Mesodermal cell (in vitro differentiated cells): ENCODE results near the gene MRNIP.
"Not testable (repeated sequence)": the region's sequence is repeated elsewhere in the genome, so short reads cannot be mapped to it uniquely, and the experiment has no call there.

Source experiments
- H3K27ac ChIP-seq: 2 replicates; pipeline ENCODE4 v1.7.0; 2013; ENCODE audit warnings: mild to moderate bottlenecking, low read depth, low read length, moderate library complexity; ENCODE audit not compliant: severe bottlenecking
- H3K36me3 ChIP-seq: 2 replicates; pipeline ENCODE4 v1.7.1; 2013; ENCODE audit warnings: mild to moderate bottlenecking, low read length, moderate library complexity; ENCODE audit not compliant: control insufficient read depth, insufficient read depth
- H3K4me1 ChIP-seq: one replicate; pipeline ENCODE4 v1.7.1; 2013; ENCODE audit warnings: mild to moderate bottlenecking, low read length; ENCODE audit not compliant: insufficient read depth, control insufficient read depth, poor library complexity, severe bottlenecking
- H3K4me3 ChIP-seq: 2 replicates; pipeline ENCODE4 v1.7.0; 2013; ENCODE audit warnings: low read length, control low read depth, mild to moderate bottlenecking; ENCODE audit not compliant: insufficient read depth, poor library complexity, severe bottlenecking; ENCODE audit errors: extremely low read depth
- H3K9me3 ChIP-seq: 2 replicates; pipeline ENCODE4 v1.7.1; 2013; ENCODE audit warnings: mild to moderate bottlenecking, low read length, moderate library complexity; ENCODE audit not compliant: control insufficient read depth
- WGBS, 2 experiments: methylation state at CpG; one replicate each; pipeline ENCODE4 v1.1.5; 2013; ENCODE audit warnings: missing lambda C conversion rate in 2 of 2; ENCODE audit not compliant: insufficient coverage in 2 of 2; 5-methylcytosine and 5-hydroxymethylcytosine counted together

Gene MRNIP

GRCh38 chr5:179794575-179794974 lies 64.0 kb downstream of the MRNIP start:
- Histone ChIP-seq H3K27ac (no peak overlapping the region), H3K36me3 (peaks cover 31% of the 10 kb centered on the region), H3K4me1 (peaks cover 8% of the 10 kb centered on the region), H3K4me3 (no peak overlapping the region), H3K9me3 (no peaks in the 10 kb centered on the region)
- 92 to 100% methylated on average over 2 to 3 of the region's 3 CpGs for WGBS, 2 experiments

- Histone ChIP-seq H3K4me1 (peaks cover 8% of the 10 kb centered on the region), H3K4me3 (no peak overlapping the region), H3K36me3 (peaks cover 27% of the 10 kb centered on the region), H3K9me3 (no peaks in the 10 kb centered on the region), H3K27ac (no peak overlapping the region)
- WGBS, 2 experiments = 81 to 93% methylated on average over 2 to 3 of the region's 3 CpGs
Measured at GRCh38 chr5:179794171-179794570, 64.4 kb downstream of the MRNIP start.

- no peak within 1 kb of the TSS for H3K27ac ChIP-seq
- no peaks in the 10 kb centered on the region for H3K9me3 ChIP-seq
- H3K36me3 ChIP-seq = peaks cover 22% of the 10 kb centered on the region
- H3K4me1 ChIP-seq = peaks cover 8% of the 10 kb centered on the region
- H3K4me3 ChIP-seq = no peak within 1 kb of the TSS
- WGBS, 2 experiments = 85 to 92% methylated on average over 15 to 18 of the region's 19 CpGs
Measured at GRCh38 chr5:179793468-179794139, 65.0 kb downstream of the MRNIP start, which contains the start of gene LTC4S. LTC4S (plus strand) TSS chr5:179793986; CDS start chr5:179794081, 95 bp downstream.

GRCh38 chr5:179792612-179793467 lies 65.8 kb downstream of the MRNIP start:
- peaks cover 14% of the 10 kb centered on the region for H3K36me3 ChIP-seq
- no peak overlapping the region for H3K27ac ChIP-seq
- H3K4me3 ChIP-seq = no peak overlapping the region
- H3K4me1 ChIP-seq = peaks cover 8% of the 10 kb centered on the region
- WGBS, 2 experiments = 93 to 94% methylated on average over 14 to 22 of the region's 24 CpGs
- H3K9me3 ChIP-seq = no peaks in the 10 kb centered on the region

GRCh38 chr5:179791881-179792611 lies 66.6 kb downstream of the MRNIP start:
- Histone ChIP-seq H3K27ac (no peak overlapping the region), H3K4me3 (no peak overlapping the region), H3K9me3 (no peaks in the 10 kb centered on the region), H3K36me3 (peaks cover 7% of the 10 kb centered on the region), H3K4me1 (peaks cover 8% of the 10 kb centered on the region)
- WGBS, 2 experiments = 91 to 95% methylated on average over 15 of the region's 15 CpGs

- 97 to 98% methylated on average over 6 of the region's 9 CpGs for WGBS, 2 experiments
- not testable (repeated sequence) for H3K4me1 ChIP-seq, H3K27ac ChIP-seq, H3K36me3 ChIP-seq, H3K9me3 ChIP-seq, H3K4me3 ChIP-seq
Measured at GRCh38 chr5:179789278-179789677, 69.3 kb downstream of the MRNIP start.

GRCh38 chr5:179788193-179788854 lies 70.3 kb downstream of the MRNIP start:
- no peak overlapping the region for H3K27ac ChIP-seq
- no peaks in the 10 kb centered on the region for H3K36me3 ChIP-seq
- no peak overlapping the region for H3K4me3 ChIP-seq
- peaks cover 1% of the 10 kb centered on the region for H3K4me1 ChIP-seq
- no peaks in the 10 kb centered on the region for H3K9me3 ChIP-seq
- 89 to 99% methylated on average over 6 to 7 of the region's 7 CpGs for WGBS, 2 experiments
